Stimulated activated CD8-positive, alpha-beta memory T cell treated with anti-CD3 and anti-CD28 coated beads, Interleukin-15, amount 100 ng/mL, for 48 hours (primary cell): ENCODE measurements around the gene GSK3A.

Experiments
- DNase-seq, 2 donors: peaks; one replicate each; pipeline ENCODE4 v3.0.0-alpha.2; 2020; ENCODE audit warnings: low read depth in 2 of 2

The GSK3A gene

DNA sequence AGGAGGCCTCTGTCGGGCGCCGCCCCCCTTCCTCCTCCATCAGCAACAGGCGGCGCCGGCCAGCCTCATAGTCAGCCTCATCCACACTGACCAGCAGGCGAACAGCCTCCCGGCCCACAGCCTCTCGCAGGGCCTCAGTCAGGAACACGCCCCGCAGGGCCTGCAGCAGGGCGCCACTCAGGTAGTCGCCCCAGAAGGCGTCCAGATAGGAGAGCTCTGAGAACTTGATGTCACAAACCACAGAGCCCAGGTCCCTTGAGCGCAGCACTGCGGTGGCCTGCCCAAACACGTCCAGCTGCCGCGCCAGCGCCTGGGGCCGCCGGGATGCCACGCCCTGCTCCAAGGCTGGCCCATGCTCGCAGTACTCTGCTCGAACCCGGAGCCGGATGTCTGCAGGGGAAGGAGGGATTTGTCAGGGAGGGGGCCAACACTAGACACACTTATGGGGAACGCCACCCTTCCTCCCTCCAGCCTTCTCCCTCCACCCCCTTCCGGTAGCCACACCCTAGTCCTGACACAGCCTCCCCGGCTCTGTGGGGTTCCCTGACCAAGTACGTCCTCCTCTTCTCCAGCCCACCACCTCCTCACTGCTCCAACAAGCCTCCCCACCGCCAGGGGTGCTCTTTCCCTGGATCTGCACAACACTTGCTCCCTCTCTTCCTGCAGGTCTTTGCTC lies 42.8 kb downstream of the GSK3A start:
- peak in 1 of 2 donors; percentile 59 for DNase-seq

DNA sequence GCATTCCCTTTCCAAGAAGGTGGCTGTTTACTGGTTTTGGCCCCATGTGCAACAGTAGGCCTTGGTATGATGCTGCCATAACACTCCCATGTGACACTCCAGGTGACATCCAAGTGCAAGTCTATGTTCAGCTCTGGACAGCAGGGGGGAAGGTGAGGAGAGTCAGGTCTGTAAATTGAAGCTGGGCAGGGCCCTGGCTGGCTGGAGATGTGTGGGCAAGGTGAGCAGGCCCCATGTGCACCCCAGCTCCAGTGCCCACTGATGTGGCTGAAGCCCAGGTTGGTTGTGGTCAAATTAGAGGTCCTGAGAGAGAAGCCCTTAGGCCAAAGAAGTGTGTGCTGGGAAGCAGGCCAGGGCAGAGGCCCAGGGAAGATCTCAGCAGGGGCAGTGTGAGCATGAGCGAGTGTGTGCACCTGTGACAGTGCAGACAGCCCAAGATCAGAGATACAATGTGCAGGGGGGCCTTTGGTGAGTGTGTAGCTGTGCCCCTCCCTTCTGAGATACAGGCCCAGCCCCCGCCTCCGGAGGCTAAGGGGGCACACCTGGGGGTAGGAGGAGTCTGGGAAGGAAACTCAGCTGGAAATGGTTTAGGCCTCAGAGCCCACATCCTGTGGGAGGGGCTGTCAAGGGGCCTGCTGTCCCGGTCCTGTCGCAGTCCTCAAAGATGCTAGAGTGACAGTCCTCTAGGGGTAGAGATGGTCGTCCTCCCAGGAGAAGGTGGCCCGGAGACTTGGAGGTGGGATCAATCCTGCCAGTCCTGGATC lies 43.5 kb downstream of the GSK3A start:
- DNase-seq = no peak

DNA sequence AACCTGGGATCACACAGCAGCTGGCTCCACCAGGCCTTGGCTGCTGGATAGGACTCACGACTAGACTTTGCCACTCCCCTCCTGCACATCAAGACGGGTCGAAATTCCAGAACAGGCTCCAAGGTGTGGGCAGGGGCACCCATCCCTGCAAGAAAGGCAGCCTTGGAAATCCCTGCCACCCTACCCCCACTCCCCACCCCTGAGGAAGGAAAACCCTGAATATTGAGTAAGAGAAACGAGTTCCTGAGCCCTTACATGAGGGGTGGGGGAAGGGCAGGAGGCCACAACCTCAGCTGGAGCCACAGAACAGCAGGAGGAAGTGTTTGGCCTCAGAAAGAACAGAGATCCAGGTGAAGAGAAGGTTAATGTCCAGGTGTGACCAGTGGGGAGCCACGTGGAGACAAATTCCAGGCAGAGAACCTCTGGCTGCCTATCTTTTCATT lies 45.0 kb downstream of the GSK3A start:
- DNase-seq = no peak

- no peak for DNase-seq
Observed at GRCh38 chr19:42196011-42197001, 46.1 kb downstream of the GSK3A start.

- DNase-seq = no peak
Observed at GRCh38 chr19:42193706-42194105, 48.7 kb downstream of the GSK3A start.

DNA sequence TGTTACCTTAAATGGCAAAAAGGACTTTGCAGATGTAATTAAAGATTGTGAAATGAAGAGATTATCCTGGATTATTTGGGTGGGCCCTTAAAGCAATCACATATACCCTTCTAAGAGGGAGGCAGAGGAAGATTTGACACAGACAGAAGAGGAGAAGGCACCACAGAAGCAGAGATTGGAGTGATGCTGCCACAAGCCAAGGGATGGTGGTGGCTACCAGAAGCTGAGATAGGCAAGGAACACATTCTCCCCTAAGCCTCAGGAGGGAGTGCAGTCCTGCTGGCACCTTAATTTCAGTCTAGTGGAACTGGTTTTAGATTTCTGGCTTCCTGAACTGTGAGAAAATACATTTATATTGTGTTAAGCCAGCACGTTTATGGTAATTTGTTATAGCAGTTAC lies 49.1 kb downstream of the GSK3A start:
- DNase-seq = no peak

DNA sequence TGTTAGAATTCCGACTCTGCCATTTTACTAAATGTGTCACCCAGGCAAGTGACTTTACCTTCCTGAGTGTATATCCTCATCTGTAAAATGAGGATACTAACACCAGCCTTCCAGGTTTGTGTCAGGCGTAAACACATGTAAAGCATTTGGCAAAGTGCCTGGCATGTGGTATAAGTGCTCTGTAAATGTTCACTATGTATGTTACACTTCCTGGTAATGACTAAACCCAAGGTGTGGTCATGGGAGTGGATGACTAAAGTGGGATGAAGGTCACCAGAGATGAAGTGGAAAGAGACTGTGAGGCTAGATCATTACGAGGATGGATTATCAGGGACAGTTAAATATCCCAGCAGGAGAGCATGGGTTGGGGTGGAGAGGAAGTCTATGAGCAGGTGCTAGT lies 50.5 kb downstream of the GSK3A start:
- DNase-seq = no peak

- no peak for DNase-seq
Observed at GRCh38 chr19:42191330-42191729, 51.1 kb downstream of the GSK3A start.

DNA sequence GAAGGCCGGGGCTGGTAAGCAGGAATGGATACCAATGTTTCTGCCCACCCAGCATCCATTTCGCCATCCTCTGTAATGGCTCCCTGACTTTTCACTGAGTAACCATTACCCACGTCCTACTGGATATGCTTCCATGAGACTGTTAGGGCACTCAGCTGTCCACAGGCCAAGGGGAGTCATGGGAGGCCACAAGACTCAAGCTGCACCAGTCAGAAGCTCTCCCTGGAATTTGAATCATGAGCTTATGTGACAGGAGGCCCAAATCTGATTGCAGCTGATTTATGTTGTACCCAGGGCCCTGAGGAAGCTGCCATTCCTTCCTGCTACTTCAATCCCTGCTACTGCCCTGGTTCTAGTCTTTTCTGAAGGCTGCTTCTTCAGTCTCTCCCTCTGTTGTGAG lies 53.3 kb downstream of the GSK3A start:
- no peak for DNase-seq

- no peak for DNase-seq
Observed at GRCh38 chr19:42188665-42189064, 53.7 kb downstream of the GSK3A start.

GRCh38 chr19:42185277-42185676 lies 57.1 kb downstream of the GSK3A start:
- no peak for DNase-seq

- DNase-seq = peak; percentile 42 to 53
Observed at GRCh38 chr19:42184401-42184861, 58.0 kb downstream of the GSK3A start.
